A673 (cell line): ENCODE measurements around the gene PTH1R. TPM values are rescaled to one million over a fixed set of nuclear protein-coding genes. Genes with fewer than 3 reads are reported as not detected.
A peak's percentile ranks its signal among the peaks of the same experiment; 100 is the strongest.

Source experiments
- BruUV-seq: library from RNA; stranded (reverse); fragments of 400-500 nt; replicated peaks from 2 replicates; lab custom pipeline; 2021; lab: Mats Ljungman, UMichigan
- CTCF ChIA-PET: fragments of 300-600 bp; sonication (Branson Sonifier 250); formaldehyde crosslinking; loops from one replicate; lab custom pipeline; 2022; ENCODE audit warnings: antibody characterized with exemption; lab: Charles Lee
- POLR2A ChIA-PET: fragments of 300-600 bp; sonication (Branson Sonifier 250); formaldehyde crosslinking; loops from one replicate; lab custom pipeline; 2022; ENCODE audit warnings: antibody characterized with exemption; ENCODE audit not compliant: low non-redundant PET; lab: Charles Lee
- DNase-seq: peaks from one replicate; pipeline ENCODE4 v3.0.0-alpha.2; 2015; ENCODE audit warnings: low spot score
- H3K27ac ChIP-seq: fragments of 200-600 bp; sonication (generic); 2 replicates; pipeline ENCODE4 v1.5.1; 2016; ENCODE audit warnings: mixed run types, low read depth, mild to moderate bottlenecking, mixed read lengths, antibody characterized with exemption, low read length; ENCODE audit not compliant: poor library complexity, severe bottlenecking
- H3K27me3 ChIP-seq: fragments of 200-600 bp; sonication (generic); replicated peaks from 2 replicates; pipeline ENCODE4 v1.6.1; 2017; ENCODE audit warnings: mixed run types, low read depth, mild to moderate bottlenecking, mixed read lengths, antibody characterized with exemption, low read length; ENCODE audit not compliant: insufficient read depth, poor library complexity
- H3K36me3 ChIP-seq: fragments of 200-600 bp; sonication (generic); 2 replicates; pipeline ENCODE4 v1.6.1; 2016; ENCODE audit warnings: mixed run types, mild to moderate bottlenecking, mixed read lengths, antibody characterized with exemption, low read length; ENCODE audit not compliant: insufficient read depth, poor library complexity, severe bottlenecking
- H3K4me1 ChIP-seq: fragments of 200-600 bp; sonication (generic); 2 replicates; pipeline ENCODE4 v1.6.1; 2017; ENCODE audit warnings: mixed run types, mild to moderate bottlenecking, mixed read lengths, antibody characterized with exemption, low read length; ENCODE audit not compliant: insufficient read depth, poor library complexity, severe bottlenecking
- H3K4me3 ChIP-seq: fragments of 200-600 bp; sonication (generic); 2 replicates; pipeline ENCODE4 v1.5.1; 2016; ENCODE audit warnings: low read depth, mixed run types, mild to moderate bottlenecking, mixed read lengths, low read length; ENCODE audit not compliant: poor library complexity, severe bottlenecking
- H3K9me3 ChIP-seq: fragments of 200-600 bp; sonication (generic); 2 replicates; pipeline ENCODE4 v1.6.1; 2016; ENCODE audit warnings: mixed run types, low read depth, mild to moderate bottlenecking, mixed read lengths, antibody characterized with exemption, low read length; ENCODE audit not compliant: poor library complexity, severe bottlenecking
- EZH2 ChIP-seq: fragments of 200-600 bp; sonication (generic); IDR thresholded peaks from 2 replicates; pipeline ENCODE4 v1.6.1; 2017; ENCODE audit warnings: borderline replicate concordance, low read depth, mild to moderate bottlenecking, mixed read lengths, antibody characterized with exemption, low read length; ENCODE audit not compliant: poor library complexity, severe bottlenecking
- intact Hi-C: fragments of 100-400 bp; cut with micrococcal nuclease; formaldehyde crosslinking; loops from one replicate; pipeline ENCODE4 v1.10.0; 2022; ENCODE audit not compliant: unreplicated experiment
- total RNA-seq: library from RNA; stranded (reverse); gene quantifications from 2 replicates; pipeline ENCODE4 v1.2.3, GENCODE V29; 2021
- TF ChIP-seq, protein P1 (sequence below): fragments of 300-800, 200-600 bp; sonication (generic); conservative IDR thresholded peaks from 2 replicates; pipeline ENCODE4 v1.5.1; 2017; ENCODE audit warnings: low read depth, mild to moderate bottlenecking, antibody characterized with exemption, low read length, moderate library complexity, mixed read lengths

The PTH1R gene
- total RNA-seq, 1 experiment from 2014 or later, result 1.2 TPM

DNA sequence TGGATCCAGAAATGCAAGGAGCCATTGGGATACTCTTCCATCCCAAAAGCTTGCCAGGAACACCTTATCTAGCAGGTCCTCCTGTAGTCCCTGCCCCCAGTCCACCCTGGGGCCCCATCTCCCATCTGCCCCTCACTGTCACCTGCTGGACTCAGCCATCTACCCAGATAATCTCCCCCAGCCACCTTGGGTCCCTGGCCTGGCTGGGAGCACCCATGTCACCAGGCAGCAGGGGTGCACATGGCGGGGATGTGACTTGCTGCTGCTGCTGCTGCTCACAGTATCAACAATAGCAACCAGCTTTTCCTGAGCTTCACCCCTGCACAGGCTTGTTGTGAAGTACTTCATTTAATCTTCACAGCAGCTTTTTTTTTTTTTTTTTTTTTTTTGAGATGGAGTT is 12.6 kb downstream of the PTH1R start:
- intact Hi-C loops, result no loop called here
- Histone ChIP-seq H3K27ac (no peak overlapping the region), H3K4me1 (peaks cover 6% of the 10 kb centered on the region), H3K27me3 (no peaks in the 10 kb centered on the region), H3K4me3 (no peak overlapping the region), H3K9me3 (no peaks in the 10 kb centered on the region), H3K36me3 (no peaks in the 10 kb centered on the region)
- no peak for TF ChIP-seq EZH2
- TF ChIP-seq, protein P1, sequence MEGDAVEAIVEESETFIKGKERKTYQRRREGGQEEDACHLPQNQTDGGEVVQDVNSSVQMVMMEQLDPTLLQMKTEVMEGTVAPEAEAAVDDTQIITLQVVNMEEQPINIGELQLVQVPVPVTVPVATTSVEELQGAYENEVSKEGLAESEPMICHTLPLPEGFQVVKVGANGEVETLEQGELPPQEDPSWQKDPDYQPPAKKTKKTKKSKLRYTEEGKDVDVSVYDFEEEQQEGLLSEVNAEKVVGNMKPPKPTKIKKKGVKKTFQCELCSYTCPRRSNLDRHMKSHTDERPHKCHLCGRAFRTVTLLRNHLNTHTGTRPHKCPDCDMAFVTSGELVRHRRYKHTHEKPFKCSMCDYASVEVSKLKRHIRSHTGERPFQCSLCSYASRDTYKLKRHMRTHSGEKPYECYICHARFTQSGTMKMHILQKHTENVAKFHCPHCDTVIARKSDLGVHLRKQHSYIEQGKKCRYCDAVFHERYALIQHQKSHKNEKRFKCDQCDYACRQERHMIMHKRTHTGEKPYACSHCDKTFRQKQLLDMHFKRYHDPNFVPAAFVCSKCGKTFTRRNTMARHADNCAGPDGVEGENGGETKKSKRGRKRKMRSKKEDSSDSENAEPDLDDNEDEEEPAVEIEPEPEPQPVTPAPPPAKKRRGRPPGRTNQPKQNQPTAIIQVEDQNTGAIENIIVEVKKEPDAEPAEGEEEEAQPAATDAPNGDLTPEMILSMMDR, result no peak
- CTCF ChIA-PET, result no interaction called here
- POLR2A ChIA-PET, result interaction anchor here (0.7 kb wide), 1 partner anchor 193 kb away, joined by 13 read pairs; no protein-coding TSS in a partner anchor
- no TSS peak for BruUV-seq
- DNase-seq, result peak; percentile 26

DNA sequence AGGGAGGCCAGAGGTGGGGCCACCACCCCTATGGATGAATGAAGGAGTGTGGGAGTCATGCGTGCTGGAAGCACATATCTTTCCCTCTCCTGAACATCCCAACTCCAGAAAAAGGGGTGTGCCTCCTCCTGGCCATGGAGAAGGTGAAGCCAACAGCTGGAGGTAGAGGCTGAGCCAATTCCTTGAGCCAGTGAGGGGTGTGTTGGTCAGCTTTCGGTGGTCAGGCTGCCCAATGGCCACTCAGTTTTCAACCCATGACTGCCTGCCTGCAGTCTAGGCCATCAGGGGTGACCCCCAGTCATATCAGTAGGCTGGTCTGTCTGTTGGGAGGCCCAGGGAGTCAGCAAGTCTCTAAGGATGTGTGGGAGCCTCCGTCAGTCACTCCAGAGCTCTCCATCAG is 13.6 kb downstream of the PTH1R start:
- Histone ChIP-seq H3K27me3 (no peaks in the 10 kb centered on the region), H3K36me3 (no peaks in the 10 kb centered on the region), H3K4me1 (peaks cover 6% of the 10 kb centered on the region), H3K9me3 (no peaks in the 10 kb centered on the region), H3K4me3 (no peak overlapping the region), H3K27ac (no peak overlapping the region)
- CTCF ChIA-PET, result no interaction called here
- POLR2A ChIA-PET, result no interaction called here
- intact Hi-C loops, result no loop called here
- BruUV-seq, result no TSS peak
- no peak for DNase-seq
- TF ChIP-seq EZH2, result no peak
- TF ChIP-seq, protein P1, result no peak

DNA sequence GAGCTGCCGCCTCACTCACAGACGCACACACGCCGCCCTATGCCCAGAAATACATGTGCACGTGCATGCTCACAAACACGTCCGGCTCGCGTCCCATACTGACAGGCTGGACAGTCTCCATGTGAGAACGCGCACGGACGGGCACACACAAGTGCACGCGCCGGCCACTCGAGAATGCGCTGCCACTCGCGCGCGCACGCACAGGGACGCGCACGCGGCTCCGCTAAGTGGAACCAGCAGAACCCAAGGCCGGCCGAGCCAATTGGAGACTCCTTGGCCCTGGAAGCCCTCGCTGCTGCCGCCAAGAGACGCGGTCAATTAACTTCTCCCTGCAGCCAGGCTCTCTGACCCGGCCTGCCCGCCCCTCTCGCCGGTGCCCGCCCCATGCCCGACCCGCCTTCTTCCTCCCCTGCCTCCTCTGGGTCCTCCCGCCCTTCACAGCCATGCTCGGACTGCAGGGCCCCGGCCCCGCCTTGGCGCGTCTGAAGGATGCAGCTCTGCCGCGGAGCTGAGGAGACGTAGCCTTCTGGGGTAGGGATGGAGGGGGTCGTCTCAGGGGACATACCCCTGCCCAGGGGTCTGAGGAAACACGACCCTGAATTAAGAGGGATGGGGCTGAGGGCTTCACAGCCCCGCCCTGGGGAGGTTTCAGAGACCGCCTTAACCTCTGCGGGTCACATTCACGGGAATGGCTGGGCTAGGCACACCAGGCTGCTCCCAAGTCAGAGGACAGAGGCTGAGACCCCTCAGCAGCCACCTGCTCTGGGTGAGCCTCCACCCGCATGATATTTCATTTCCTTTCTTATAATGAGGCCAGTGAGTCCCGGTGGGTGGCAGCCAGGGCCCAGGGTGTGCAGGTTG is 15.0 kb downstream of the PTH1R start:
- H3K4me1 ChIP-seq, result peaks cover 6% of the 10 kb centered on the region
- H3K27ac ChIP-seq, result no peak overlapping the region
- H3K9me3 ChIP-seq, result no peaks in the 10 kb centered on the region
- H3K4me3 ChIP-seq, result no peak overlapping the region
- CTCF ChIA-PET, result no interaction called here
- intact Hi-C loops, result no loop called here
- no peak for DNase-seq
- POLR2A ChIA-PET, result no interaction called here
- H3K36me3 ChIP-seq, result no peaks in the 10 kb centered on the region
- TF ChIP-seq EZH2, result no peak
- TF ChIP-seq, protein P1, result no peak
- BruUV-seq, result no TSS peak
- no peaks in the 10 kb centered on the region for H3K27me3 ChIP-seq
